Measurements from ENCODE around the gene CIITA. TPM values are rescaled to one million over a fixed set of nuclear protein-coding genes. Genes with fewer than 3 reads are reported as not detected.

The CIITA gene
- total RNA-seq, 1 donor from 2014 or later: 0.04 TPM

- TF ChIP-seq, protein P1, sequence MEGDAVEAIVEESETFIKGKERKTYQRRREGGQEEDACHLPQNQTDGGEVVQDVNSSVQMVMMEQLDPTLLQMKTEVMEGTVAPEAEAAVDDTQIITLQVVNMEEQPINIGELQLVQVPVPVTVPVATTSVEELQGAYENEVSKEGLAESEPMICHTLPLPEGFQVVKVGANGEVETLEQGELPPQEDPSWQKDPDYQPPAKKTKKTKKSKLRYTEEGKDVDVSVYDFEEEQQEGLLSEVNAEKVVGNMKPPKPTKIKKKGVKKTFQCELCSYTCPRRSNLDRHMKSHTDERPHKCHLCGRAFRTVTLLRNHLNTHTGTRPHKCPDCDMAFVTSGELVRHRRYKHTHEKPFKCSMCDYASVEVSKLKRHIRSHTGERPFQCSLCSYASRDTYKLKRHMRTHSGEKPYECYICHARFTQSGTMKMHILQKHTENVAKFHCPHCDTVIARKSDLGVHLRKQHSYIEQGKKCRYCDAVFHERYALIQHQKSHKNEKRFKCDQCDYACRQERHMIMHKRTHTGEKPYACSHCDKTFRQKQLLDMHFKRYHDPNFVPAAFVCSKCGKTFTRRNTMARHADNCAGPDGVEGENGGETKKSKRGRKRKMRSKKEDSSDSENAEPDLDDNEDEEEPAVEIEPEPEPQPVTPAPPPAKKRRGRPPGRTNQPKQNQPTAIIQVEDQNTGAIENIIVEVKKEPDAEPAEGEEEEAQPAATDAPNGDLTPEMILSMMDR (IDR thresholded peaks at IDR 0.05; ENCODE audit: insufficient read depth, low read length, poor library complexity, severe bottlenecking): no peak
- DNase-seq (ENCODE audit: low read depth): no peak
- no peak overlapping the region for H3K4me3 ChIP-seq (ENCODE audit: low read depth, low read length)
- H3K36me3 ChIP-seq (ENCODE audit: control insufficient read depth, insufficient read depth, low read length): peaks cover 2% of the 10 kb centered on the region
- no peaks in the 10 kb centered on the region for H3K27me3 ChIP-seq (ENCODE audit: control insufficient read depth, insufficient read depth, low read length)
These were observed 91.5 kb downstream of the CIITA start for GRCh38 chr16:10968498-10968897.

- Histone ChIP-seq H3K36me3 (ENCODE audit: control insufficient read depth, insufficient read depth, low read length) (peaks cover 2% of the 10 kb centered on the region), H3K27me3 (ENCODE audit: control insufficient read depth, insufficient read depth, low read length) (no peaks in the 10 kb centered on the region), H3K4me3 (ENCODE audit: low read depth, low read length) (no peak overlapping the region)
- no peak for DNase-seq (ENCODE audit: low read depth)
- TF ChIP-seq, protein P1 (IDR thresholded peaks at IDR 0.05; ENCODE audit: insufficient read depth, low read length, poor library complexity, severe bottlenecking): no peak
These were observed 92.6 kb downstream of the CIITA start for GRCh38 chr16:10969615-10970014.

DNA sequence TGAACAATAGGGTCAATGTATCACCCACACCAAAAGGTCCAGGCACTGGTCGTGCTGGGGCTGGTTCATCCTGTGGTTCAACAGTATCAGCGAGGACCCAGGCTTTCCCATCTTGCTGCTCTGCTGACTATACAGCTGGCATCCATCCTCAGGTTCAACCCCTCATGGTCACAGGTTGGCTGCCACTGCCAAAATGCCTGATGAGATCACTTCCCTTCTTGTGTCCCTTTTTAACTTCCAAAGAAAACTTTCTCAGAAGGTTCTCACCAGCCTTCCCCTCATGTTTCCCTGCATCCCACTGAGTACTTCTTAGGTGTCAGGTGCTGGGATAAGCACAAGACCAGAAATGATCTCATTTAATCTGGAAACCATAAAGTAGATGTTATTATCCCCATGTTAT, 93.1 kb downstream of the CIITA start:
- H3K36me3 ChIP-seq (ENCODE audit: control insufficient read depth, insufficient read depth, low read length): peaks cover 2% of the 10 kb centered on the region
- no peaks in the 10 kb centered on the region for H3K27me3 ChIP-seq (ENCODE audit: control insufficient read depth, insufficient read depth, low read length)
- H3K4me3 ChIP-seq (ENCODE audit: low read depth, low read length): no peak overlapping the region
- no peak for DNase-seq (ENCODE audit: low read depth)
- TF ChIP-seq, protein P1 (IDR thresholded peaks at IDR 0.05; ENCODE audit: insufficient read depth, low read length, poor library complexity, severe bottlenecking): no peak

DNA sequence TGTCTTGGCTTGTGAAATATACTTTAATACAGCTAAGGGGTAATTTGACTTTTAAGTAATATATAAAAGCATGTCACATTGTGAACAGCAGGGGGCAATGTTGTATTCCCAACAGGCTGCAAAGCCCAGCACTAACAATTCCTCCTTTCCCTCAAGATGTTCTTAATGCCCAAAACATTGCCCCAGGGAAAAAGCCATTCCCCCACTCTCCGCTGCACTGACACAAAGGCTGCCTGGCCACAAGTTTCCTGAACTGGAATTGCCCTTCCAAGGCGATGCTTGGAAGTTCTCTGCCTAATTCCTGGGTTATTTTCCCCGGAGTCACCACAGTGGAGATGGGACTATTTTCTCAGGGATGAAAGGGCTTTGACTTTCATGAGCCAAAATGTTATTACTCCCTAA, 94.6 kb downstream of the CIITA start:
- Histone ChIP-seq H3K27me3 (ENCODE audit: control insufficient read depth, insufficient read depth, low read length) (no peaks in the 10 kb centered on the region), H3K4me3 (ENCODE audit: low read depth, low read length) (no peak overlapping the region), H3K36me3 (ENCODE audit: control insufficient read depth, insufficient read depth, low read length) (peaks cover 2% of the 10 kb centered on the region)
- TF ChIP-seq, protein P1 (IDR thresholded peaks at IDR 0.05; ENCODE audit: insufficient read depth, low read length, poor library complexity, severe bottlenecking): peak; percentile 56
- DNase-seq (ENCODE audit: low read depth): no peak

DNA sequence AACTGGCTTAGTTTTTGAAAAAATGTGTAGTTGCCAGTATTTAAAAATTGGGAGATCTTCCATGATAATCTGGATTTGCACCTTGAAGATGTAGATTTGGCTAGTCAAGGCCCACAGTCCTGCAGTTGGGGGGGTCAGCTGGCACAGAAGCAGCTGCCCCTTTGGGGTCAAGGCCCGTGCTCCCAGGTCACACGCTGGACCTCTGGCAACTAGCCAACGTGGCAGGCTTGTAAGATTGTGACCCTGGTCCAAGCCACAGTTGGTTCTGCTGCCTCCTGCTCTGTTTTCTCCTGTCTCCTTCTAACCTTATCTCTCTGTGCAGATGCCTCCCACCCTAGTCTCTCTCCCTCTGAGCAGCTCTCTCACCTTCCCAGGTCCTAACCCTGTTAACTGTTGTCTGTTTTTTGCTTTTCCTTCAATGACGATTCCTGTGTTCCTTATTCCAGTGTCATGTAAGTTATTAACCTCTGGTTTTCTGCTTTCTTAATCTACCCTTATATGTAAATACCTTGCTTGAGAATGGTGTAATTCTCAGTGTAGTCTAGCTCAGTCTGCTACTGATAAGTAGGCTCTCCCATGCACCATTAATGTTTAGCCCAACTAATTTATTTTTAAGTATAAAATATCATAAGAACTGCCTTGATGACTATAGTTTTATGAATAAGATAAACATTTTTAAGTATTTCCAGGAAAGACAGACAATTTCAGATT, 95.3 kb downstream of the CIITA start:
- H3K36me3 ChIP-seq (ENCODE audit: control insufficient read depth, insufficient read depth, low read length): peaks cover 3% of the 10 kb centered on the region
- TF ChIP-seq, protein P1 (IDR thresholded peaks at IDR 0.05; ENCODE audit: insufficient read depth, low read length, poor library complexity, severe bottlenecking): no peak

More for the DNA sequence above, 95.3 kb downstream of the CIITA start:
- DNase-seq (ENCODE audit: low read depth): no peak
- no peaks in the 10 kb centered on the region for H3K27me3 ChIP-seq (ENCODE audit: control insufficient read depth, insufficient read depth, low read length)
- no peak overlapping the region for H3K4me3 ChIP-seq (ENCODE audit: low read depth, low read length)

All from kidney epithelial cell (primary cell).